OCI-LY3 (cell line): ENCODE measurements around the gene CXCR5.

ENCODE experiments used
- H2AFZ ChIP-seq: fragments of 200-600, 300-600 bp; shearing (Covaris generic); 2 replicates; pipeline ENCODE4 v1.6.0; 2014; ENCODE audit warnings: antibody characterized with exemption, low read depth, low read length
- H3K27ac ChIP-seq: fragments of 200-600, 300-600 bp; sonication (generic); 2 replicates; pipeline ENCODE4 v1.5.1; 2014; ENCODE audit warnings: mild to moderate bottlenecking, low read length, moderate library complexity, mixed read lengths
- H3K27me3 ChIP-seq: fragments of 200-600, 300-600 bp; sonication (generic); 2 replicates; pipeline ENCODE4 v1.6.1; 2014; ENCODE audit warnings: low read depth, low read length, mixed read lengths
- H3K36me3 ChIP-seq: fragments of 200-600, 300-600 bp; sonication (generic); replicated peaks from 2 replicates; pipeline ENCODE3; 2014; ENCODE audit warnings: low read depth, low read length, mixed read lengths
- H3K4me1 ChIP-seq: fragments of 300-600, 200-600 bp; sonication (generic); 2 replicates; pipeline ENCODE4 v1.6.1; 2014; ENCODE audit warnings: low read length, mixed read lengths
- H3K4me2 ChIP-seq: fragments of 200-600, 300-600 bp; sonication (generic); 2 replicates; pipeline ENCODE4 v1.6.1; 2014; ENCODE audit warnings: low read length, mixed read lengths
- H3K4me3 ChIP-seq: fragments of 300-600, 200-600 bp; sonication (generic); 2 replicates; pipeline ENCODE4 v1.5.1; 2014; ENCODE audit warnings: antibody characterized with exemption, mild to moderate bottlenecking, low read length, moderate library complexity
- H3K79me2 ChIP-seq: fragments of 300-600, 200-600 bp; shearing (Covaris generic); 2 replicates; pipeline ENCODE4 v1.6.1; 2014; ENCODE audit warnings: mild to moderate bottlenecking, low read length, mixed read lengths
- H3K9ac ChIP-seq: fragments of 300-600, 200-600 bp; shearing (Covaris generic); 2 replicates; pipeline ENCODE4 v1.6.0; 2014; ENCODE audit warnings: mild to moderate bottlenecking, low read length, moderate library complexity
- H3K9me3 ChIP-seq: fragments of 200-600, 300-600 bp; shearing (Covaris generic); 2 replicates; pipeline ENCODE4 v1.6.1; 2014; ENCODE audit warnings: low read length, mixed read lengths; ENCODE audit not compliant: insufficient read depth
- H4K20me1 ChIP-seq: fragments of 200-600, 300-600 bp; sonication (generic); 2 replicates; pipeline ENCODE4 v1.6.1; 2016; ENCODE audit warnings: low read length, mixed read lengths; ENCODE audit not compliant: insufficient read depth
- EZH2phosphoT487 ChIP-seq: fragments of 200-600 bp; shearing (Covaris generic); IDR thresholded peaks from 2 replicates; pipeline ENCODE4 v1.6.1; 2018; ENCODE audit warnings: antibody characterized with exemption, mixed run types, low read depth
- TF ChIP-seq, protein P1 (sequence below): fragments of 200-600, 300-600 bp; sonication (generic); IDR thresholded peaks from 2 replicates; pipeline ENCODE4 v1.5.1; 2014; ENCODE audit warnings: antibody characterized with exemption, low read length, low read depth

CXCR5 gene

DNA sequence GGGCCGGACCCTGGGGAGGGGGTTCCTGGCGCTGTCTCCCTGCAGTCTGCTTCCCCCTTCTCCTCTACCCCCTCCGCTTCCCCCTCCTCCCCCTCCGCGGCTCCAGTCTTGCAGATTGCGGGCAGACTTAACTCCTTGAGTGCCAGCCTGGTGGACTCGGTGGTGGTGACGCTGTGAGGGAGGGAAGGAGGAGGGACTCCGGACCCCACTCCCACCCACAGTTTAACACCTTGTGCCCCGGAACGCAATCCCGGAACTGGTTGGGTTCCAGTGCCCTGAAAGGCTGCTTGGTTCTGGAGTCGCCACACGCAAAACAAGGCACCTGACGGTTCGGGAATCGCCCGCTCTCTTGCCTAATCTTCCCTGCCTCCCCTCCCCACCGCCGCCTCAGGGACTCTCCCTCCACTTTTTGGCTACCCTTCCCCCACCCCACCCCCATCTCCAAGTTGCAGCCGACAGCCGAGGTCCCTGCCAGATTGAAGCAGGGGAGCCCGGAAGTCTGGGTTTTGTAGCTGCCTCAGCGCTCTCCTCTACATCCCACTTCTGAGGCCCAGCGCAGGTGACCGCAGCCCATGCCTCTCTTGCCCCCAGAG, 45.9 kb downstream of the CXCR5 start:
- H3K4me1 ChIP-seq = peaks cover 21% of the 10 kb centered on the region
- no peaks in the 10 kb centered on the region for H3K36me3 ChIP-seq
- TF ChIP-seq, protein P1, sequence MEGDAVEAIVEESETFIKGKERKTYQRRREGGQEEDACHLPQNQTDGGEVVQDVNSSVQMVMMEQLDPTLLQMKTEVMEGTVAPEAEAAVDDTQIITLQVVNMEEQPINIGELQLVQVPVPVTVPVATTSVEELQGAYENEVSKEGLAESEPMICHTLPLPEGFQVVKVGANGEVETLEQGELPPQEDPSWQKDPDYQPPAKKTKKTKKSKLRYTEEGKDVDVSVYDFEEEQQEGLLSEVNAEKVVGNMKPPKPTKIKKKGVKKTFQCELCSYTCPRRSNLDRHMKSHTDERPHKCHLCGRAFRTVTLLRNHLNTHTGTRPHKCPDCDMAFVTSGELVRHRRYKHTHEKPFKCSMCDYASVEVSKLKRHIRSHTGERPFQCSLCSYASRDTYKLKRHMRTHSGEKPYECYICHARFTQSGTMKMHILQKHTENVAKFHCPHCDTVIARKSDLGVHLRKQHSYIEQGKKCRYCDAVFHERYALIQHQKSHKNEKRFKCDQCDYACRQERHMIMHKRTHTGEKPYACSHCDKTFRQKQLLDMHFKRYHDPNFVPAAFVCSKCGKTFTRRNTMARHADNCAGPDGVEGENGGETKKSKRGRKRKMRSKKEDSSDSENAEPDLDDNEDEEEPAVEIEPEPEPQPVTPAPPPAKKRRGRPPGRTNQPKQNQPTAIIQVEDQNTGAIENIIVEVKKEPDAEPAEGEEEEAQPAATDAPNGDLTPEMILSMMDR = no peak
- H4K20me1 ChIP-seq = no peaks in the 10 kb centered on the region
- peaks cover 5% of the 10 kb centered on the region; the same call in 1 of the 2 replicates for H3K27me3 ChIP-seq
- peak overlapping the region; percentile 76 for H3K9ac ChIP-seq
- peaks cover 8% of the 10 kb centered on the region for H3K79me2 ChIP-seq
- peak overlapping the region; percentile 50; the same call in 1 of the 2 replicates for H2AFZ ChIP-seq
- H3K27ac ChIP-seq = peak overlapping the region; percentile 78
- H3K4me3 ChIP-seq = peak overlapping the region; percentile 85
- H3K4me2 ChIP-seq = peak overlapping the region; percentile 95
- no peaks in the 10 kb centered on the region for H3K9me3 ChIP-seq

DNA sequence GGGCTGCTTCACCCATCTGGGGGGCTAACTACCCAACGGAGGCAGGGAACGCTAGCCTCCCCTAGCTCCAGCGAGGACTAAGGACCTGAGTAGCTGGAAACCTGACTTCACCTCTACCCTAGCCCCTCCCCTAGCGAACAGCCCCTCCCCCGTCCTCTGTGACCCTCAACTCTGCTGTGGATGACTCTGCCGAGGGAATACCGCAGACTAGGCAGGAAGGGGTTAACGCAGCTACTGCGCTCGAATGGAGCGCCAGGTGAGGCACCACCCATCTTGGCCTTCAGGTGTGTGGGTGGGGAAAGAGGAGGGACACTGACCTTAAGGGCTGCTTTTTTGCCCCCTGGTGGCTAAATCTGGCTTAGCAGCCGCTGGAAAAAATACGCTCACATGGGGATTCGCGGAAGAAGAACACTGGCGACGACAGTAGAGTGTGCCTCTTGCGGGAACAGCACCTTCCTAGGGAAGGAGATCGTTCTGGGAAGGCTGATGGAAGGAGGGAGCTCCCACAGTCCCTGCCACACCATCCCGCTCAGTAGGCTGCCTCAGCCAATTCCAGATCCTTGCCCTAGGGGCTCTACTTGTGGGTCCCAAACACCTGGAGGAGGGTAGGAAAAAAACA, 46.5 kb downstream of the CXCR5 start:
- no peak for TF ChIP-seq EZH2phosphoT487
- TF ChIP-seq, protein P1 = peak; percentile 91

DNA sequence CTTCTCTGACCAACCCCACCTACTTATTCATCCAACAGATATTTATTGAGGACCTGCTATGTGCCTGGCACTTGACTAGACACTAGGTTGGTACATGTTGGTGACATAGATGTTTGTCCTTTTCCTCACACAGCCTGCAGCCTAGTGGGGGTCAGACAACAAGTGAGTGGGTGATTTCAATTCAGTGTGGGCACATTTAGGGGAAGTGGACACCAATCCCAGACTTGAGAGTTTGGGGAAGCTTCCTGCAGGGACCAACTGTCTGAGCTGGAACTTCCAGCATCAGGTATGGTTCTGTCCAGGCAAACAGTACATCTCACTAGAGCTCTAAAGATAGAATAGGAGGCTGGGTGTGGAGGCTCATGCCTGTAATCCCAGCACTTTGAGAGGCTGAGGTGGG, 47.9 kb downstream of the CXCR5 start:
- H2AFZ ChIP-seq = no peak overlapping the region
- no peak overlapping the region for H3K27ac ChIP-seq
- no peaks in the 10 kb centered on the region for H4K20me1 ChIP-seq
- H3K27me3 ChIP-seq = peaks cover 12% of the 10 kb centered on the region; the same call in 1 of the 2 replicates
- H3K79me2 ChIP-seq = no peaks in the 10 kb centered on the region
- H3K9me3 ChIP-seq = no peaks in the 10 kb centered on the region
- H3K4me3 ChIP-seq = no peak overlapping the region
- TF ChIP-seq EZH2phosphoT487 = no peak
- no peak overlapping the region for H3K9ac ChIP-seq
- H3K4me2 ChIP-seq = no peak overlapping the region
- H3K4me1 ChIP-seq = peaks cover 18% of the 10 kb centered on the region
- no peaks in the 10 kb centered on the region for H3K36me3 ChIP-seq

More for the DNA sequence above, 46.5 kb downstream of the CXCR5 start:
- H2AFZ ChIP-seq = peak overlapping the region; percentile 50; the same call in 1 of the 2 replicates
- H3K79me2 ChIP-seq = peaks cover 2% of the 10 kb centered on the region
- H3K4me1 ChIP-seq = peaks cover 20% of the 10 kb centered on the region
- peak overlapping the region; percentile 76 for H3K9ac ChIP-seq
- peak overlapping the region; percentile 95 for H3K4me2 ChIP-seq
- H4K20me1 ChIP-seq = no peaks in the 10 kb centered on the region
- peak overlapping the region; percentile 85 for H3K4me3 ChIP-seq
- peak overlapping the region; percentile 78 for H3K27ac ChIP-seq
- H3K9me3 ChIP-seq = no peaks in the 10 kb centered on the region
- H3K36me3 ChIP-seq = no peaks in the 10 kb centered on the region
- H3K27me3 ChIP-seq = peaks cover 6% of the 10 kb centered on the region; the same call in 1 of the 2 replicates

DNA sequence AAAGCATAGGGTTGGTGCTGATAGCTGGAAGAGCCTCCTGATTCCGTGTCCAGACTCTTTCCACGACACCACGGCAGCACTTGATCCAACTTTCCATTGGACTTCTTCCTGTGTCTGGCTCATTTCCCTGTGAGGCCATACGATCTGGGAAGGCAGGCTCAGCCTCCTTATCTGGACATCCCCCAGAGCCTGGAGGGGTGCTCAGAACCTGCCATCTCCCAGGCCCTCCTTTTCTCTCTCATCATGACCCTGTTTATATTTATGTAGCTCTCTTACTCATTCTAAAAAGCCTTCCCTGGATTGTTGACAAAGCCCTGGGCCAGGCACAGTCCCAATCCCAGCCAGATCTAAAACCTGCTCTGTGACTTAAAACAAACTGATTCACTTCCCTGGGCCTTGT, 49.8 kb downstream of the CXCR5 start:
- Histone ChIP-seq H3K36me3 (no peaks in the 10 kb centered on the region), H3K4me3 (no peak overlapping the region), H2AFZ (no peak overlapping the region), H3K79me2 (no peaks in the 10 kb centered on the region), H3K4me2 (no peak overlapping the region), H3K27me3 (peaks cover 21% of the 10 kb centered on the region), H3K9ac (no peak overlapping the region), H4K20me1 (no peaks in the 10 kb centered on the region), H3K27ac (no peak overlapping the region), H3K4me1 (peaks cover 4% of the 10 kb centered on the region), H3K9me3 (no peaks in the 10 kb centered on the region)
- no peak for TF ChIP-seq EZH2phosphoT487
- TF ChIP-seq, protein P1 = no peak
